IMR-90 (cell line): Measurements from ENCODE around the gene OSBPL8.

Experiments used
- BHLHE40 ChIP-seq: fragments of 150-350 bp; IDR thresholded peaks from 2 replicates; pipeline ENCODE4 v1.6.1; 2016; ENCODE audit warnings: mild to moderate bottlenecking, low read depth, low read length
- CEBPB ChIP-seq: IDR thresholded peaks from 2 replicates; pipeline ENCODE4 v1.6.1; 2012; ENCODE audit warnings: low read depth, low read length, improper control_type of control experiment
- MXI1 ChIP-seq: IDR thresholded peaks from 2 replicates; pipeline ENCODE4 v1.6.1; 2012; ENCODE audit warnings: low read depth, mild to moderate bottlenecking, low read length, moderate library complexity, borderline replicate concordance
- NFE2L2 ChIP-seq: fragments of 150-350 bp; IDR thresholded peaks from 2 replicates; pipeline ENCODE4 v1.6.1; 2016; ENCODE audit warnings: low read depth, mild to moderate bottlenecking, low read length
- POLR2A ChIP-seq: IDR thresholded peaks from 2 replicates; pipeline ENCODE4 v1.6.1; 2012; ENCODE audit warnings: mild to moderate bottlenecking, low read depth, low read length
- RAD21 ChIP-seq: IDR thresholded peaks from 2 replicates; pipeline ENCODE4 v1.6.1; 2012; ENCODE audit warnings: low read length, improper control_type of control experiment
- RCOR1 ChIP-seq: IDR thresholded peaks from 2 replicates; pipeline ENCODE4 v1.6.1; 2012; ENCODE audit warnings: mild to moderate bottlenecking, low read length, improper control_type of control experiment; ENCODE audit not compliant: insufficient replicate concordance
- RFX5 ChIP-seq: IDR thresholded peaks from 2 replicates; pipeline ENCODE4 v1.8.0; 2012; ENCODE audit warnings: low read depth, mild to moderate bottlenecking, low read length, moderate library complexity
- SMC3 ChIP-seq: fragments of 150-350 bp; IDR thresholded peaks from 2 replicates; pipeline ENCODE4 v1.6.1; 2016; ENCODE audit warnings: low read depth, mild to moderate bottlenecking, antibody characterized with exemption, low read length, moderate library complexity
- TF ChIP-seq, protein P1 (sequence below): conservative IDR thresholded peaks from 2 replicates; pipeline ENCODE4 v1.5.1; 2012; ENCODE audit warnings: mild to moderate bottlenecking, low read depth, low read length, improper control_type of control experiment
- TF ChIP-seq, protein P2 (sequence below): fragments of 150-350 bp; IDR thresholded peaks from 2 replicates; pipeline ENCODE4 v1.6.1; 2017; ENCODE audit warnings: mild to moderate bottlenecking, antibody characterized with exemption, low read length, low read depth

DNA sequence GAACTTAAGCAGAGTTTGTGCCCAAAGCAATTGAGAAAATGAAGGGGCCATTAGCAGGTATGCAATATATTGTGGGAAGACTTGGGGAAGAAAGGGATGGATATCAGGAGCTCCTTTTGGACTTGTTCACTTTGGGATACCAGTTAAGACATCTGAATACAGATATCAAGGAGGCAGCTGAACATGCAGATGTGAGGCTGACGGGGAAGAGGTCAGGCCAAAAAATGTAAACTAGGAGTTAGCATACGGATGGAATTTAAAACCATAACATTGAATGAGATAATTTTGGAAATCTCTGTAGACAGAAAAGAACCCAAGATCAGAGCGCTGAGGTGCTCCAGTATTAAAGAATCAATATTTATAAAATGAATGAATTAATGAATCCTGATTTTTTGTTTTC, 53.4 kb downstream of the OSBPL8 start:
- TF ChIP-seq RCOR1 (no peak), CEBPB (no peak), NFE2L2 (no peak), SMC3 (no peak), RAD21 (no peak), MXI1 (no peak), POLR2A (no peak), RFX5 (no peak), BHLHE40 (no peak)
- TF ChIP-seq, protein P1, sequence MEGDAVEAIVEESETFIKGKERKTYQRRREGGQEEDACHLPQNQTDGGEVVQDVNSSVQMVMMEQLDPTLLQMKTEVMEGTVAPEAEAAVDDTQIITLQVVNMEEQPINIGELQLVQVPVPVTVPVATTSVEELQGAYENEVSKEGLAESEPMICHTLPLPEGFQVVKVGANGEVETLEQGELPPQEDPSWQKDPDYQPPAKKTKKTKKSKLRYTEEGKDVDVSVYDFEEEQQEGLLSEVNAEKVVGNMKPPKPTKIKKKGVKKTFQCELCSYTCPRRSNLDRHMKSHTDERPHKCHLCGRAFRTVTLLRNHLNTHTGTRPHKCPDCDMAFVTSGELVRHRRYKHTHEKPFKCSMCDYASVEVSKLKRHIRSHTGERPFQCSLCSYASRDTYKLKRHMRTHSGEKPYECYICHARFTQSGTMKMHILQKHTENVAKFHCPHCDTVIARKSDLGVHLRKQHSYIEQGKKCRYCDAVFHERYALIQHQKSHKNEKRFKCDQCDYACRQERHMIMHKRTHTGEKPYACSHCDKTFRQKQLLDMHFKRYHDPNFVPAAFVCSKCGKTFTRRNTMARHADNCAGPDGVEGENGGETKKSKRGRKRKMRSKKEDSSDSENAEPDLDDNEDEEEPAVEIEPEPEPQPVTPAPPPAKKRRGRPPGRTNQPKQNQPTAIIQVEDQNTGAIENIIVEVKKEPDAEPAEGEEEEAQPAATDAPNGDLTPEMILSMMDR = no peak
- TF ChIP-seq, protein P2, sequence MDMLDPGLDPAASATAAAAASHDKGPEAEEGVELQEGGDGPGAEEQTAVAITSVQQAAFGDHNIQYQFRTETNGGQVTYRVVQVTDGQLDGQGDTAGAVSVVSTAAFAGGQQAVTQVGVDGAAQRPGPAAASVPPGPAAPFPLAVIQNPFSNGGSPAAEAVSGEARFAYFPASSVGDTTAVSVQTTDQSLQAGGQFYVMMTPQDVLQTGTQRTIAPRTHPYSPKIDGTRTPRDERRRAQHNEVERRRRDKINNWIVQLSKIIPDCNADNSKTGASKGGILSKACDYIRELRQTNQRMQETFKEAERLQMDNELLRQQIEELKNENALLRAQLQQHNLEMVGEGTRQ = no peak
